Uterus (tissue), 4 donors: Measurements from ENCODE around the gene C1orf52. TPM values are rescaled to one million over a fixed set of nuclear protein-coding genes. Genes with fewer than 3 reads are reported as not detected.

ENCODE experiments used
- DNase-seq, 2 donors: peaks; one replicate each; pipeline ENCODE4 v3.0.0-alpha.2; 2019 to 2020
- H3K27ac ChIP-seq, 2 donors: fragments of 200-600 bp; sonication (generic); 1 replicate in 1 of 2; 2 replicates in 1 of 2; pipeline ENCODE4 v1.5.1; 2016 to 2018
- H3K27me3 ChIP-seq, 2 donors: fragments of 200-600 bp; sonication (generic); one replicate each; pipeline ENCODE4 v1.5.1; 2018 to 2019; ENCODE audit warnings: control low read depth in 1 of 2
- H3K36me3 ChIP-seq, 2 donors: fragments of 200-600 bp; sonication (generic); one replicate each; pipeline ENCODE4 v1.5.1; 2019; ENCODE audit warnings: control low read depth in 1 of 2
- H3K4me1 ChIP-seq, 2 donors: fragments of 200-600 bp; sonication (generic); one replicate each; pipeline ENCODE4 v1.5.1; 2018 to 2019; ENCODE audit warnings: control low read depth in 1 of 2
- H3K4me3 ChIP-seq, 2 donors: fragments of 200-600 bp; sonication (generic); 1 replicate in 1 of 2; 2 replicates in 1 of 2; pipeline ENCODE4 v1.5.1; 2018 to 2019; ENCODE audit warnings: mild to moderate bottlenecking in 1 of 2
- H3K9me3 ChIP-seq, 2 donors: fragments of 200-600 bp; sonication (generic); one replicate each; pipeline ENCODE4 v1.5.1; 2019; ENCODE audit warnings: control low read depth in 1 of 2
- CTCF ChIP-seq, 4 experiments: fragments of 200-600 bp in 2 of 4; fragments of 450-650 bp in 2 of 4; sonication (generic) in 2 of 4; IDR thresholded peaks; one replicate each; pipeline ENCODE4 v1.5.1; 2016 to 2019; ENCODE audit warnings: antibody characterized with exemption in 4 of 4, mild to moderate bottlenecking in 2 of 4, moderate library complexity in 1 of 4
- POLR2A ChIP-seq, 2 donors: fragments of 450-650 bp; IDR thresholded peaks; one replicate each; pipeline ENCODE4 v1.6.1; 2016; ENCODE audit warnings: antibody characterized with exemption in 2 of 2, mild to moderate bottlenecking in 1 of 2, moderate library complexity in 1 of 2
- intact Hi-C: fragments of 100-400 bp; cut with DNase I; formaldehyde crosslinking; loops from one replicate; pipeline ENCODE4 v1.15.1; 2023; ENCODE audit warnings: low total_unique reads
- total RNA-seq, 4 donors: library from RNA; depleted of rRNA in 3 of 4; stranded (reverse); fragments of >200 nt in 3 of 4; gene quantifications; one replicate each; pipeline versions ENCODE4 v1.1.0 to v1.2.4, GENCODE V29; 2014 to 2023
- donor health status: DM: yes; HTN: yes; CAD: no.

The C1orf52 gene
- total RNA-seq, 4 donors from 2014 or later, result 22.3 to 47.6 (median 28.8) TPM

GRCh38 chr1:85230305-85230977 lies 29.0 kb downstream of the C1orf52 start:
- TF ChIP-seq CTCF (IDR thresholded peaks at IDR 0.05) (no peak), POLR2A (IDR thresholded peaks at IDR 0.05) (no peak)
- intact Hi-C loops, result no loop called here

GRCh38 chr1:85229574-85230097 lies 29.8 kb downstream of the C1orf52 start:
- no peaks in the 10 kb centered on the region for H3K9me3 ChIP-seq
- DNase-seq, result no peak
- no peaks in the 10 kb centered on the region for H3K36me3 ChIP-seq
- TF ChIP-seq POLR2A (IDR thresholded peaks at IDR 0.05) (no peak), CTCF (IDR thresholded peaks at IDR 0.05) (no peak)
- peaks cover 0 to 5% of the 10 kb centered on the region in 2 donors for H3K4me1 ChIP-seq
- intact Hi-C loops, result no loop called here
- H3K27ac ChIP-seq, result no peak overlapping the region
- H3K27me3 ChIP-seq, result no peaks in the 10 kb centered on the region
- H3K4me3 ChIP-seq, result no peak overlapping the region

More at GRCh38 chr1:85230305-85230977, 29.0 kb downstream of the C1orf52 start:
- Histone ChIP-seq H3K27ac (no peak overlapping the region), H3K27me3 (no peaks in the 10 kb centered on the region), H3K9me3 (no peaks in the 10 kb centered on the region), H3K36me3 (no peaks in the 10 kb centered on the region), H3K4me3 (no peak overlapping the region), H3K4me1 (no peaks in the 10 kb centered on the region)
- DNase-seq, result no peak

- Histone ChIP-seq H3K4me3 (no peak overlapping the region), H3K27ac (no peak overlapping the region), H3K4me1 (peaks cover 5 to 11% of the 10 kb centered on the region in 2 donors), H3K36me3 (no peaks in the 10 kb centered on the region), H3K27me3 (no peaks in the 10 kb centered on the region), H3K9me3 (no peaks in the 10 kb centered on the region)
- intact Hi-C loops, result no loop called here
- DNase-seq, result no peak
- no peak for TF ChIP-seq CTCF (IDR thresholded peaks at IDR 0.05)
- TF ChIP-seq POLR2A (IDR thresholded peaks at IDR 0.05), result no peak
Observed at GRCh38 chr1:85228972-85229371, 30.5 kb downstream of the C1orf52 start.

- no peak for DNase-seq
- no peaks in the 10 kb centered on the region for H3K36me3 ChIP-seq
- no peak overlapping the region for H3K4me3 ChIP-seq
- intact Hi-C loops, result no loop called here
- peak overlapping the region; percentile 65 for H3K27ac ChIP-seq
- no peaks in the 10 kb centered on the region for H3K27me3 ChIP-seq
- peaks cover 5 to 11% of the 10 kb centered on the region in 2 donors for H3K4me1 ChIP-seq
- TF ChIP-seq POLR2A (IDR thresholded peaks at IDR 0.05), result no peak
- no peak for TF ChIP-seq CTCF (IDR thresholded peaks at IDR 0.05)
- H3K9me3 ChIP-seq, result no peaks in the 10 kb centered on the region
Observed at GRCh38 chr1:85225624-85226380, 33.7 kb downstream of the C1orf52 start.
